ENCODE data around the gene PCP2.
A peak's percentile ranks its signal among the peaks of the same experiment; 100 is the strongest.

PCP2 gene

DNA sequence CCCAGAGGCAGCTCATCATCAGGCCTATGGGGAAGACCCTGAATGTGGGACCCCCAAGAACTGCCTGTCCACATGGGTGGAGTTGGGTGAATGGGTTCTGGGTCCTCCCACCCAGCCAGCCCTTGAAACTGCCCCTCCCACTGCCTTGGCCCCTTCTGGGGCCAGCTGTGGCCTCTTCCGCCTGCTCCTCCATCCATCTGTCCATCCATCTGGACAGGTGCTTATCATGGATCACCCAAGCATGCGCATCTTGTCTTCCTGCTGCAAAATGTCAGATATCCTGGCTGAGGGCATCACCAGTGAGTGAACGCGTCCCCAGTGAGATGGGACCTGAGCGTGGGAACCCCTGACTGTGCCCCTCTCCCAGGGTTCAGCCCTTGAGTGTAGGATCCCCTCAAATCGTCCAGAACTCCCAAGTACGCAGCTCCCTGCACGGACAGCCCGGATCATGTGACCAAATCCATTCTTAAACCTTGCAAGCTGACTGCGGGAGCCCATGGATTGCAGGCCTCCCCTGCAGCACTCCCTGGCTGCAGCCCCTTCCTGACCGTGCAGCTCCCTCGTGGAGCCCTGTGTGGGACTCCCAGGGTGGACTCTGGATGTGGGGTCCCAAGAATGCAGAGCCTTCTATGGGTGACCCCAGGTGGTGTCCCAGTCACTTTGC is 5.4 kb upstream of the PCP2 start:
- no peak for DNase-seq

DNA sequence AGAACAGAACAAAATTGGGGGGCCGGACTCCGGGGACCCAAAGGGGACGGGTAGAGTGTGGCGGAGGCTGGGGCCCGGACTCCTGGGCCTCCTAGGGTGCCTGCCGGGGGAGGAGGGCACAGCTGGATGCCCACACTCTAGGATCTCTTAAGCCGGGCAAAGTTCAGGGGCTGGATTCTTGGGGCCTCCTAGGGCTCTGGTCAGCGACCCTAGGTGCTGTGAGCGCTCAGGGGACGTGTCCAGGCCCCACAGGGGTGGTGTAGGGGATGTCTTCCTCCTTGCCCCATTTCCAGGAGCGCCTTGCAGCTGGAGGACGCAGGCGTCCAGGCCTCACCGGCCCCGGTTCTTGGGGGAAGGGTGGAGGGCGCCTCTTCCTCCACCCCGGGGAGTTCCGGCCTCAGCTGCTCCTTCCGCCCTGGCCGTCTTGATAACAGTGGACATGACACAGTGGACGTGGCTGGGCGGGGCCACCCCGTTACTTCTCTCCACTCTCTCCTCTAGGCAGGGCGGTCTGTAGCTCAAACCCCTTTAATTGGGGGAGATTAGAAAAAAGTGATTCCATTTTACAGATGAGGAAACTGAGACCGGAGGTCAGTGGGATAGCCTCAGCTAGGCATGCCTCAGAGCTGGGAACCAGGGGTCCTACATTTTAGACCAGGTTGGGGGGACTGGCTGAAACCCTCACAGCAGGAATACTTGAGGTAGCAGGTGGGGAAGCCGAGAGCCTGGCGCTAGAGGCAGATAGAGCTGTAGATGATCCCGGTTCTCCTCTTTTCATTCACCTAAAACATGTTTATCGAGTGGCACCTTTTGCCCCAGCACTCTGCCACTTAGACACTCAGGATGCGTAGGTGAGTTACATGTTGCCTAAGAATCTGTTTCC is 4.1 kb upstream of the PCP2 start:
- peak; percentile 73 for DNase-seq

DNA sequence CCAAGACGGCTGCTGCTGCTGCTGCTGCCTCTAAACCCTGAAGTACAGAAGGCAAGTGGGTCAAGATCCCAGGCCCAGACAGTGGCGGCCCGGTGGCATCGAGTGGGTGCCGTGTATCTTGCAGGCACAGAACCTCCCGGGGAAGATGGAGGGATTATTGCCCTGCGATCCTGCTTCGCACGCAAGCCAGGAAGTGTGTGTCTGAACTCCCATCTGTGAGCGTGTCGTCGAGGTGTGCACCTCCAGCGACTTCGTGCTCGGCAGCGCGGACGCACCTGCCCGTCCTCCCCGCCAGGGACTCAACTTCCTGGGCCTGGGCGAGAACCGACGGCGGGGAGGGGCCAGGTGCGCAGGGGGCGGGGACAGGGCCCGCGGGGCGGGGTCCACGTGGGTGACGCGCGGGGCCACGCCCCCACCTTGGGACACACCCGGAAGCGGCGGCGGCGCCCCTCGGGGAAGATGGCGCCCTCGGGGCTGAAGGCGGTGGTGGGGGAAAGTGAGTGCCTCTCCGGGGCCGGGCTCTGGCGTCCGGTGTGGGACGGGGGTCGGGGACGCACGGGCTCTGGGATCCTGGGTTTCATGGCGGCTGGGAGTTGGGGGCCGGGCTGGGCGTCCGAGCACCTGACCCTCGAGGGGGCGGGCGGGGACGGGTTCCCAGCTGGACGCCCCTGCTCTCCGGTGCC is 3.3 kb upstream of the PCP2 start, which contains the start of gene STXBP2:
TSS of gene STXBP2 (plus strand) at position 420 of the 683 bp plus-strand sequence. CDS start at position 460, 40 bp downstream.
- DNase-seq = peak; percentile 89

DNA sequence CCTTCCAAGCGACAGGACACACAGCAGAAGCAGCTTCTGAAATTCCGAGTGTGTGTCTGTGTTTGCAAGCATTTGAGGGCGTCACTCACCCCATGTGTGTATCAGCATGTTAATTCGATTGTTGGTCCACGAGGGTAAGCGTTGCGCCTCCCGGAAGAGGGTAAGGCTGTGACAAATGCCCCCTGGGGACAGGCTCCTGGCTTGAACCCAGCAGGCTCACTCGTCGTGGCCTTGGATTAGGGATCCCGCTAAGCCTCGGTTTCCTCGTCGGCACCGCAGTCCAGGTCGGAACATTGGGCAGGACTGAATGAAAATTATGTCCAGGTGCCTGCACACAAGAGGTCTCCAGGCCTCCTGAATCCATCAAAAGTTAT is 2.8 kb upstream of the PCP2 start:
- DNase-seq = no peak

DNA sequence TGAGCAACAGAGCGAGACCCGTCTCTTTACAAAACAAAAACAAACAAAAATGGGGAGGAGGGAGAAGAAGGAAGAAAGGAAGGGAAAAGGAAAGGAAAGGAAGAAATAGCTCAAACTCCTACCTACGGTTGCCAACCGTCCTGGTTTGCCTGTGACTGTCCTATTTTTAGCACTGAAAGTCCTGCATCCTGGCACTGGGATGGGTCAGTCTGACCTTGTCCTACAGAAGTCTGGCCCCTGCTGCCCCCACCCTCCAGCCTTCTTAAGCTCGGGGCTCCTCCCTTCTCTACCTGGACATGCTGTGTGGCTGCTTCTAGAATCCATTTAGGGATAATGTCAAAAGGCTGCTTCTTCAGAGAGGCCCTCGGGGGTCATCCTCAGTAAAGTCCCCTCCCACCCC is 2.2 kb upstream of the PCP2 start:
- DNase-seq = no peak

DNA sequence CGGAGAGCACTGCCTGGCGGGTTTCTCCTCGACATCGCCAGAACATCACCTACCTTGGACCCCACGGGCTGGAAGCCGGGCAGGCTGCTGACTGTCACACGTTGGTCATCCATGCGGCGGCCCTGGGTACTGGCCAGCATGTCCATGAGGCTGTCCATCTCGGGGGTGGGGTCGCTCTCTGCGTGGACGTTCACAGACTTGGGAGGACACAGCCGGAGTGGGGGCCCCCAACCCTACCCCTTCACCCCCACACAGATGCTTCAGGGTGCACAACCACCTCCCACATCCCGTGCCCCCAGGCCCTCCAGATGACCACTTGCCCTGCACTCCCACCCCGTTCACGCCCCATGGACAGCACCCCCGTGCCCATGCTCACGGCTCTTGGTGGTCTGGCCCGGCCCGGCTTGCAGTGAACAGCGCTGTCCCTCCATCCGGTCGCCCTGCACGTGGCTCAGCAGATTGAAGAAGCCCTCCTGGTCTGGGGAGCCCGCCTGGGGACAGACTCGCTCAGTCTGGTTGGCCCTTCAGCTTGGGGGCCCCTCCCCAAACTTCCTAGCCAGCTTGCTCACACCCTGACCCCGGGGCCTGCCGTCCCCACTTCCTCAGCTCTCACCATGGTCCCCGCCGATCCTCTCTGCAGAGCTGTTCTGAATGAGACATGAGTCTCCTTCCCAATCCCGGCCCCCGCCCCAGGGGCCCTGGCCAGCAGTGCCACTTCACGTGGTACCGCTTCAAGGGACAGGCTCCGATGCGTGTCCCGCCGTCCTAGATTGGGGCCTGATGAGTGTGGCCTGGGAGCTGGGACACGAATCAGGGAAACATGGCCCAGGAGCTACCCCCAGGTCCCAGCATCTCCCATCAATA is 947 bp downstream of the PCP2 start:
- DNase-seq = no peak

DNA sequence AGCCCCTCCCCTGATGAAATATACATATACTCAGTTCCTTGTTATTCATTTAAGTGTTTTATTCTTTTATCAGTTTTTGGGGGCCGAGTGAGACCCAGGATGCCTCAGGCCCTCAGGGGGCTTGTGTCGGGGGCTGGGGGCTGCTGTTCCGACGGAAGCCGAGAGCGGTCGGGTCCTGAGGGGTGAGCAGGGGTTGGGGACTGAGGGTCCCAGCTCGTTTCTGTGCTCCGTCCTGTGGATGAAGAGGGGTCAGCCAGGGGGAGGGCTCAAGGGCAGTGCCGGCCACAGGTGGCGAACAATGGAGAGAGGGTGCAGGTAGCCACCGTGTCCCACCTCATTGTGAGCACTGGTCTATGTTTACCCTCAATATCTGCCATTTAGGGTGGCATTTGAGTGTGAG is 1.9 kb downstream of the PCP2 start:
- DNase-seq = no peak

DNA sequence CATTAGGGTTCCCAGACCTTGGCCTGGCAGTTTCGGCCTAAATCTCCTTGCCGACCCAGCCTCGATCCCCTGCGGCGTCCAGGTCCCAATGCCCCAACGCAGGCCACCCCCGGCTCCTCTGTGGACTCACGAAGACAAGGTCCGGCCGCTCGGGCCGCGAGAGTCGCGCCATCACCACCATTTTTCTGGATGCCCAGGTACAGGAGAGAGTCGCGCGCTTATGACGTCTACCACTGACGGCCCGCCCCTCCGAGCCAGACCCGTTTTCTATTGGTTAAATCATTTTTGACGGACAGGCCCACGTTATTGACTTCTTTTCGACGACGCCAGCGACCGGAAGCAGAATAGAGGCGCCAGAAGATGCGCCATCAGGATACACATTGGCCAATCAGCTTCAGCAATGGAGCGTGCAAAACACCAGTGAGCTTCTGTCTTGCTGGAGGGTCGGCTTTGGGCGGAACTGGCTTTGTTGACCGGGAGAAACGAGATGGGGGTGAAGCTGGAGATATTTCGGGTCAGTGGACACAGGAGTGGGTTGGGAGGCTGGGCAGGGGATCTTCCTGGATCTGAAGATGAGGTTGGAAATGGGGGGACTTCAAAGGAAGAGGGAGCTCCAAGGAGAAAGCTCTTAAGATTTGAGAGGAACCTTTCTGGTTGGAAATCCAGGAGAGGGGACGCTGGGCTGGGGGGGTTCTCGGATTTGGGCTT is 4.0 kb downstream of the PCP2 start, which contains the start of the genes PET100 and XAB2:
TSS of gene PET100 (plus strand) at position 447 of the 708 bp plus-strand sequence. CDS start at position 488, 41 bp downstream.
TSS of gene XAB2 (minus strand) at position 199 of the 708 bp plus-strand sequence. CDS start at position 181, 18 bp downstream.
- DNase-seq = peak; percentile 99

DNA sequence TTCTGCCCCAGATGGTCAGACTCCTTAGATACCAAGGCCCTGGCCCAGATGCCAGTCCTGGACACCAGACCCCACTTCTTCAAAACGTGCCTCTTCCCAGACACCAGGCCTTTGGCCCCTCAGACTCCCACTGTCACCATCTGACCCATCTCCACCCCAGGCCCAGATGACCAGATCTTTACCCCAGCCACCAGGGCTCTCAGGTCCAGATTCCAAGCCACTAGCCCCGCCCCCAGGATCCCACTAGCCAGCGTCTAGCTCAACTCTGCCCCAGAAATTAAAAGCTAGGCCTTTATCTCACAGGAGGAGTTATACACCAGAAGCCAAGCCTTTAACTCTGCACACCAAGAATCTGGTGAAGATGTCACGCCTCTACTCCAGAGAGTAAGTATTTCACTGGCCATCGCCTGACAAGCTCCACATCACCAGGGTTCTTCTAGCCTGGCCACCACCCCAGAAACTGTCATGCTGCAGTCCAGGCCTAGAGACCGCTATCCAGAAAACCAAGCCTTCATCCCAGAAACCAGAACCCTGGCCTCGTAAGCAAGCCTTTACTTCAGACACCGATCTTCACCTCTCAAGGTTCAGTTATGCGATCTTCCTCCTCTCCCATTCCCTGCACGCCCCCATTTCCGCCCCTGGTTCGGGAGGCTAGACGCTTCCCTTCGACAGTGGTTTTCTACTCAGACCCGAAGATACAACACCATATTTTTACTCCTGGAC is 4.8 kb downstream of the PCP2 start:
- no peak for DNase-seq

DNA sequence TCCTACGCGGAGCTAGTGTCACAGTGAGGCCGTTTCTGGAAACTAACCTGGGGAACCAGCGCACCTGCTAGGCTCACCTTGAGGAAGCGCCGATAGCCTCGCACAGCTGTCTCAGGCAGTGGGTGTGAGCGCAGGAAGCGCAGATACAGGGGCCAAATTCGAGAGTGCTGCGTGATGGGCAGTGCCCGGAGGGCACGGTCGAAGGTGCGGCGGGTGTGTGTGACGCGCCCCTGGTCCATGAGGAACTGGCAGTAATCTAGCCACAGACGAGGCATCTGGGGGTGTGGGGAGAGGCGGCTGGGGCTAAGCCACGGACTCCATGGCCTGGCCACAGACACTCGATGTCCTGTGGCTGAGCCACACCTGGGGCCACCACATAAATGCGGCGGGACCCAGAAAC is 6.4 kb downstream of the PCP2 start:
- no peak for DNase-seq

DNA sequence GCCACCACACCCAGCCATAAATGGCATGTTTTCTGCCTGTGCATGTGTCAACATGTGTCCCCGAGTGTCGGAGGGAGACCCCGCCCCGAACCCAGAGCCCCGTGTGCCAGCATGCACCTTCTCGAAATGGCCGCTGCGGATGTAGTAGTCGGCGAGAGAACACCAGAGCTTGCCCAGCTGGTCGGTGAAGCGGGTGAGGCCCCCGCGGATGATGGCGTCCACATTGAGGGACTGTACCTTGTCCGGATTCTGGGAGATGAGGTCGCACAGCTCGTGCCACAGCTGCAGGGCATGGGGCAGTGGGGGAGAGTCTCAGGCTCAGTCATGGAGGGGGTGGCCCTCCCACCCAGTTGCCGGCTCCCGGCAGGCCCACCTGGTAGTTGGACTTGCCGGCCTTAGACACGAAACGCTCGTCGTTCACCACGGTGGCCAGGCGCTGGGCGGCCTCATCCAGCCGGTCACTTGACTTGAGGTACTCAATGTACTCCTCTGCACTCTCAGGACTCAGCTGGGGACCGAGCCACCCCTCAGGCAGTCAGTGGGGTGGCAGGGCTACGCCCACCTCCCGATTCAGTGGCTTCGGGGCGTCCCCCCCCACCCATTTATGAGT is 7.7 kb downstream of the PCP2 start:
- no peak for DNase-seq

DNA sequence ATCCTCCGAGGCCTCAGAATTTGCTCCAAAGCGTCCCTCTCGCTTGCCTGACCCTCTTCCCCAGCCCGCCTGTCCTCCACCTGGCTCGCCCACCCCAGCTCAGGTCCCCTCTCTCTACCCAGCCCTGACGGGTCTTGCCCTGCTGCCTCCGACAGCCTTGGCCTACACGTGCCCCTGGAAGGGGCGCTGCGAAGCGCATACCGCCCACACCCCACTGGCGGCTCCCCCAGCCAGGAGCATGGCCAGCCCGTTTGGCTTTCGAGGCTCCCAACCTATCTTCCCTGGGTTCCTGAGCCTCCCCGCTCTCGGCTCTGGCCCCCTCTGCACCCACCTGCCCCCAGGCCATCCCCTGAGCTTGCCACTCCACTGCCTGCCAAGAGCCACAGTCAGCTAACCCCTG is 8.7 kb downstream of the PCP2 start:
- DNase-seq = no peak

DNA sequence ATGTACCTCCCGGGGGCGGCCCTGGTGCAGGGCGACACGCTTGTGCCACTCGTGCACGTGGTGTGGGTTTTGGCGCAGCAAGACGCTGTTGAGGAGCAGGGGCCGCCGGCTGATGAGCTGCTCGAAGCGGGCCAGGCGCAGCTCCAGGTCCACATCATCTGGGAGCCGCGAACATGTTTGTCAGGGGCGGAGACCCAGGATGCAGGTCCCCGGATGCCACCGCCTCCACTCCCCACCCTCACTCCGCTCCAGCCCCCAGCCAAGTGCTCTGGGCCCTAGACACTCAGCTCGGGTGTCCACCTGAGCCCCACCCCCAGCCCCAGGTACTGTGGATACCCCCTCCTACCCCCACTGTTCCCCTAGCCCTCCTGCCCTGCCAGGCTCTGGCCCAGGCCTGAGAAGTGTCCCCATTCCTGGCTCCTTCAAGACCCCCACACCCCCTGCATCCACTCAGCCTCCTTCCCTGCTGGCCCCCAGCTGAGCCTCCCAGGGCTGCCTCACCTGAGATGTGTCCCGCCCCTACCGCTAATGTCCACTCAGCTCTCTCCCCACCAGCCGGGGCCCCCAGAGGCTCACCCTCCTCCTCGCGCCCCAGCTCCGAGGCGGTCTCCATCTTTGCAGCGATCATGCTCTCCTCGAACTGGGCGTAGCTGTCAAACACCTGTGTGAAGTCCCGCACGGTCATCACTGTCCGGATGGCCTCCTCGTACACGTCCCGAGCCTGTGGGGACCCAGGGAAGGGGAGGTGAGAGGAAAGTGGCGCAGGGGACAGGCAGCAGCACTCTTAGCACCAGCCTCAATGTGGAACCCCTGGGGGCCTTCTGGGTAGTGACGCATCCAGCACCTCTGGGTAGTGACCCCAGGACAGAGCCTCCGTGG is 9.6 kb downstream of the PCP2 start:
- DNase-seq = no peak

DNA sequence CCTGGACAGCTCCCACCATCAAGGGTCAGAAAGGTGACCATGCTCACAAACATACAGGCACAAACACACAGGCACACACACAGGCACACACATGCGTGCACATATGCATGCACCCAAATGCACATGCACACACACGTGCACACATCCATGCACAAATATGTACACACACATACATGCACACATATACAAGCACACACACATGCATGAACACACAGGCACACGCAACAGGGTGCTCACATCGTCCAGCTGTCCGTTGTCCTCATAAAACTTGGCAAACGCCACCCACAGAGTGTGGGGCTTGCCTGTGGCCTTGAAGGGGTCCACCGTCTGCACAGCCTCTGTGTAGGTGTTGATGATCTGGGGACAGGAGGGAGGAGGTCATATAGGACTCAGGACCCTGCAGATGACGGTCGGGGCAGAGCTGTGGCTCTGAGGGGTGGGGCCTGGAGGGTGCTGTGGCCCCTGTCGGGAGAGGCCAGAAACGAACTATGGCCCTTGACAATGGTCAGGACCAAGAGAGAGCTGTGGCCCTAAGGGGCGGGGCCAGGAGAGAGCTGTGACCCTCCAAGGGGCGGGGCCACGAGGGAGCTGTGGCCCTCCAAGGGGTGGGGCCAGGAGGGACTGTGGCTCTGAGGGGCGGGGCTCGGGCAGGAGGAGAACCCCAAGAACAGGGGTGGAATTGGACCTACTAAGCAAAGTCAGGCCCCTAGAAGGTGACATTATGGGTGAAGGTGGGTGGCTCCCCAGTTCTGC is 10.4 kb downstream of the PCP2 start:
- DNase-seq = no peak

DNA sequence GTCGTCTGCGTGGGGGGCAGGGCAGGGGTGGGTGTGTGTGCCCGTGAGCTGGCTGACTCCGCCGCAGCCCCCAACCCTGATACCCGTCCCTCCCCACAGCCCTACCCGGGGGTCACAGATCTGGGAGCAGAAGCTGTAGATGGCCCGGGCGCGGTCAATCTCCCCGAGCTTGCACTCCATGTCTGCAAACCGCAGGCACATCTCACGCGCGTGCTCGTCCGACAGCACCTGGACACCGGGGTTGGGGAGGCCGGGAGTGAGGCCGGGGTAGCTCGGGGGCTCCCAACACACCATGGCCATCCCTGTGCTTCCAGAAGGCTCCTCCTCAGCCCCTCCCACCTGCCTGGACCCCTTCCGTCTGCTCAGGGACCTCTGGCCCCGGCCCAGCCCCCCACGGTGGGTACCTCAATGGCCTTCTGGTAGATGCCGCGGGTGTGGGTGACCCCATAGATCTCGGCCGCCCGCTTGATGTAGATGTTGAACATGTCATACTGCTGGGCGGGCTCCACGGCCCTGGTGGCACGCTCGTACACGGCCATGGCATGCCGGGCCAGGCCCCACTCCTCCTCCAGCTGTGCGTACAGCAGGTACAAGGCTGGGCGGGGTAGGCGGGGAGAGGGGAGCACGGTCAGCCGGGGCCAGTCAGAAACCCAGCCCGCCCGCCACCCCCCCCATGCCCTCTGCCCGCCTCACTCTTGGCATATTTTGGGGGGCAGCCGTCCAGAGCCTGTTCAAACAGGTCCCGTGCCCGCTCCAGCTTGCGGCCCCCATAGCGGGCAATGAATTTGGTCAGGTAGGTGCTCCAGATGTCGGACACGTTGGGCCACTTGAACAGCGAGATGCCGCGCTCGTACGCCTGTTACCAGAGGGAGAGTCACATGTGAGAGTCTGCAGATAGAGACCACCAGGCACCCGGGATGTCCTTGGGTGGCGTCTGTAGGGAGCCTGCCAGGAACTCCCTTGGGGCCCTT is 12.8 kb downstream of the PCP2 start:
- DNase-seq = no peak

DNA sequence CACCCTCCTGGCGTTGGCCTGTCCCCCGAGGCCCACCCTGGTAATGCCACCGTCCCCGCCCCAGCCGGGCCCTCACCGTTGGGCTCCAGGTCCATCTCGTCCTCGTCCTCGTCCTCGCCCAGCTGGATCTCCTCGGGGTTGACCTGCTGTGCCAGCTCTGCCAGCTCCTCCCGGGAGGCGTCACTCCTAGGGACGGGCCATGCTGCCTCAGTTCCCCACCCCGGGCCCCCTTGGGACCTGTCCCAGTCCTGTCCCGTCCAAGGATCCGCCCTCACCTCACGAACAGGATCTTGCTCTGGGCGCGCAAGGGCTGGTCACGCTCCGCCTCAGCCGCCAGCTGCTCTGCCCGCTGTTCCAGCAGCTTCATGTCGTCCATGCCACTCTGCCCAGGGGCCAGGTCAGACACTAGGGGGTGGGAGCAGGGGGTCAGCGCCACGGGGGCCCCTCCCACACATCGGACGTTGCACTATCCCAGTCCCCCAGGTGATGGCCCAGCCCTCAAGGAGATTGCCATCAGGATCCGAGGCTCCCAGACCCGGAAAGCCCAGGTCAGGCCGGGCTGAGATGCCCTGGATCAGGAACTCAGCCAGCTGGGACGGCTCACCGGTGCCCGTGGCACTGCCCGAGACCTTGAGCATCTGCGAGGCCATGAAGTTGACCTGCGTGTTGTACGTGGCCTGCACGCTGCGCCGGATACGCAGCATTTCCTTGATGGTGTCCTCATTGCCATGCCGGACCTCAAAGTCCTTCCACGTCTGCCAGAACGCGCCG is 13.7 kb downstream of the PCP2 start:
- DNase-seq = no peak

Measured in suppressor macrophage treated with lipopolysaccharide for 4 hours (primary cell).